PC-3 (cell line): Measurements from ENCODE around the gene FUBP3.

Source experiments
- EZH2 ChIP-seq: fragments of 300-600 bp; sonication (generic); IDR thresholded peaks from one replicate; pipeline ENCODE4 v1.6.1; 2017; ENCODE audit warnings: antibody characterized with exemption, mild to moderate bottlenecking, low read length; ENCODE audit not compliant: unreplicated experiment
- EZH2phosphoT487 ChIP-seq: fragments of 300-600 bp; sonication (generic); IDR thresholded peaks from 2 replicates; pipeline ENCODE4 v1.6.1; 2018; ENCODE audit warnings: mild to moderate bottlenecking, antibody characterized with exemption, low read length, borderline replicate concordance
- TF ChIP-seq, protein P1 (sequence below): fragments of 300-600 bp; sonication (generic); conservative IDR thresholded peaks from 2 replicates; pipeline ENCODE4 v1.5.1; 2017; ENCODE audit warnings: antibody characterized with exemption, low read depth, mild to moderate bottlenecking, low read length

DNA sequence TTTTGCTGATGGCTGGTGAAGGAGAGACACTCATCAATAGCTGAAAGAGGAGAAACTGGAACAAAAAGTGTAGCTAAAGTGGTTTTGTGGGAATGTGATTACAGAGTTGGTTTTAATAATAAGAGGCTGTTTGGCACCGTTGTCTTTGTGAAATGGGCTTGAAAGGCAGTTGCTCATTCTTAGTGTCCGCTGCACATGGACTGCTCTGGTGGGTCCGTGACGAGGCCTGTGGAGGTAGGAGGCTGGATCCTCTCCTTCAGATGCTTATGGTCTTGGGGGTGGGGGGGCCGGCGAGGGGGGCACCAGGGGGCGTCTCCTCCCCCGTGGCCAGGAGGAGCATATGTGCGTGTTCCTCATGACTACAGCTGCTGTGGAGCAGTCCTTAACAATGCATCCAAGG is 29.8 kb downstream of the FUBP3 start:
- TF ChIP-seq, protein P1, sequence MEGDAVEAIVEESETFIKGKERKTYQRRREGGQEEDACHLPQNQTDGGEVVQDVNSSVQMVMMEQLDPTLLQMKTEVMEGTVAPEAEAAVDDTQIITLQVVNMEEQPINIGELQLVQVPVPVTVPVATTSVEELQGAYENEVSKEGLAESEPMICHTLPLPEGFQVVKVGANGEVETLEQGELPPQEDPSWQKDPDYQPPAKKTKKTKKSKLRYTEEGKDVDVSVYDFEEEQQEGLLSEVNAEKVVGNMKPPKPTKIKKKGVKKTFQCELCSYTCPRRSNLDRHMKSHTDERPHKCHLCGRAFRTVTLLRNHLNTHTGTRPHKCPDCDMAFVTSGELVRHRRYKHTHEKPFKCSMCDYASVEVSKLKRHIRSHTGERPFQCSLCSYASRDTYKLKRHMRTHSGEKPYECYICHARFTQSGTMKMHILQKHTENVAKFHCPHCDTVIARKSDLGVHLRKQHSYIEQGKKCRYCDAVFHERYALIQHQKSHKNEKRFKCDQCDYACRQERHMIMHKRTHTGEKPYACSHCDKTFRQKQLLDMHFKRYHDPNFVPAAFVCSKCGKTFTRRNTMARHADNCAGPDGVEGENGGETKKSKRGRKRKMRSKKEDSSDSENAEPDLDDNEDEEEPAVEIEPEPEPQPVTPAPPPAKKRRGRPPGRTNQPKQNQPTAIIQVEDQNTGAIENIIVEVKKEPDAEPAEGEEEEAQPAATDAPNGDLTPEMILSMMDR, result no peak
- no peak for TF ChIP-seq EZH2
- TF ChIP-seq EZH2phosphoT487, result no peak
